Measurements from ENCODE around the gene SNX13.

Gene SNX13

DNA sequence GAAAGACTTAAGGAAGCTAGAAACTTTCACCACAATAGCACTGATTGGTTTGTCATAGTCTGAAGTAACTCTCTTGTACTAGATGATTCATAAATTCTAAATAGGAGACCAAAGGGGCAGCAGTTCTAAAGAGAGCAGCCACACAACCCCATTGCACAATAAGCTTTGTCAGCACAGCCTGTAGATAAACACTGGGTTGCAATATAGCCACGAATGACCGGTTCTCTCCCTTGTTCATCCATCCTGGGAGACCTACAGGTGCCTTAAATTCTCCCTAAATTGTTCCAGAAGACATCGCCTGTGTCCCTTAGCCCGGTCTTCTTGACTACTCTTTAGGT is 167.0 kb downstream of the SNX13 start:
- peak overlapping the region; percentile 82 for H3K4me2 ChIP-seq
- H3K9ac ChIP-seq = no peak overlapping the region; the same call in 1 of the 2 replicates
- no peaks in the 10 kb centered on the region for H3K27me3 ChIP-seq (ENCODE audit: insufficient read depth, low read depth)
- no peaks in the 10 kb centered on the region for H4K20me1 ChIP-seq (ENCODE audit: insufficient read depth)
- no peak overlapping the region for H2AFZ ChIP-seq (ENCODE audit: low read depth)
- H3K36me3 ChIP-seq (ENCODE audit: insufficient read depth) = no peaks in the 10 kb centered on the region
- H3K4me3 ChIP-seq (IDR thresholded peaks at IDR 0.05; ENCODE audit: insufficient read depth, low read depth, low read length) = no peak overlapping the region
- H3K4me1 ChIP-seq (ENCODE audit: low read depth, poor library complexity, severe bottlenecking) = peaks cover 63% of the 10 kb centered on the region
- TF ChIP-seq, protein P1, sequence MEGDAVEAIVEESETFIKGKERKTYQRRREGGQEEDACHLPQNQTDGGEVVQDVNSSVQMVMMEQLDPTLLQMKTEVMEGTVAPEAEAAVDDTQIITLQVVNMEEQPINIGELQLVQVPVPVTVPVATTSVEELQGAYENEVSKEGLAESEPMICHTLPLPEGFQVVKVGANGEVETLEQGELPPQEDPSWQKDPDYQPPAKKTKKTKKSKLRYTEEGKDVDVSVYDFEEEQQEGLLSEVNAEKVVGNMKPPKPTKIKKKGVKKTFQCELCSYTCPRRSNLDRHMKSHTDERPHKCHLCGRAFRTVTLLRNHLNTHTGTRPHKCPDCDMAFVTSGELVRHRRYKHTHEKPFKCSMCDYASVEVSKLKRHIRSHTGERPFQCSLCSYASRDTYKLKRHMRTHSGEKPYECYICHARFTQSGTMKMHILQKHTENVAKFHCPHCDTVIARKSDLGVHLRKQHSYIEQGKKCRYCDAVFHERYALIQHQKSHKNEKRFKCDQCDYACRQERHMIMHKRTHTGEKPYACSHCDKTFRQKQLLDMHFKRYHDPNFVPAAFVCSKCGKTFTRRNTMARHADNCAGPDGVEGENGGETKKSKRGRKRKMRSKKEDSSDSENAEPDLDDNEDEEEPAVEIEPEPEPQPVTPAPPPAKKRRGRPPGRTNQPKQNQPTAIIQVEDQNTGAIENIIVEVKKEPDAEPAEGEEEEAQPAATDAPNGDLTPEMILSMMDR (conservative IDR thresholded peaks at IDR 0.05; ENCODE audit: low read depth, low read length) = no peak
- peak overlapping the region; percentile 65 for H3K27ac ChIP-seq
- H3K79me2 ChIP-seq (ENCODE audit: insufficient read depth, low read depth) = no peaks in the 10 kb centered on the region

DNA sequence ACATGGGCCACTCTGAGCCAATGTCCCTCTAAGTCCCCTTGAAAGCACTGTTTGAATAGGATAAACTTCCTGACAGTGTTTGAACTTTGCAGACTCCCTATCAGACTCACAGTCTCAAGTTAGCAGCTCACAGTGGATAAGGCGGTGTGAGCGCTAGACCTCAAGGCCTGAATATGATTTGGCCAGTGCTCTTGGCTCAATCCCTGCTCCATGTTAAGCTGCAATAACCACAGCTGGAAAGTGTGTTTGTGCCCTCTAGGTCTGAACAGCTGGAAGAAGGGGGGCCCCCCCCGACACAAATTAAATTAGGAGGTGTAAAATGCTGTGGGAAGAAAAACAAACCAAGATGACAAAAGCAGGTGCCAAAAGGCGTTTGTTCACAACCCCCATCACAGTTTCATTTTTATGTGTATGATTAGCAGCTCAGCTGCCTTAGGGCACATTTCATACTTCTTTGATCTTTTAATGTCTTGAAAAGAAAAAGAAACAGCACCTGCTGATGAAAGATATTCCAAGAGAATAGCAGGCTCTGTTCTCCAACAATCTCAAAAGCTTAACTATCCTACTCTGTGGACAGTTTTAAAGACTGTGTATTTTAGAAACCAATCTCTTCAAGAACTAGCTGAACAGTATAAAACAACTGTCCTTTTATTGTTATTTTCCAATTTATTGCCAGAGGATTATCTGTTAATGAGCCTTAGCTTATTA is 167.6 kb downstream of the SNX13 start:
- peak overlapping the region; percentile 82 for H3K4me2 ChIP-seq
- H3K36me3 ChIP-seq (ENCODE audit: insufficient read depth) = no peaks in the 10 kb centered on the region
- H3K27me3 ChIP-seq (ENCODE audit: insufficient read depth, low read depth) = no peaks in the 10 kb centered on the region
- H3K9ac ChIP-seq = peak overlapping the region; percentile 2; the same call in 1 of the 2 replicates
- TF ChIP-seq, protein P1 (conservative IDR thresholded peaks at IDR 0.05; ENCODE audit: low read depth, low read length) = no peak
- H3K27ac ChIP-seq = peak overlapping the region; percentile 65
- H3K79me2 ChIP-seq (ENCODE audit: insufficient read depth, low read depth) = no peaks in the 10 kb centered on the region
- H4K20me1 ChIP-seq (ENCODE audit: insufficient read depth) = no peaks in the 10 kb centered on the region
- H3K4me3 ChIP-seq (IDR thresholded peaks at IDR 0.05; ENCODE audit: insufficient read depth, low read depth, low read length) = no peak overlapping the region
- peak overlapping the region; percentile 32; the same call in 1 of the 2 replicates for H2AFZ ChIP-seq (ENCODE audit: low read depth)
- peaks cover 63% of the 10 kb centered on the region for H3K4me1 ChIP-seq (ENCODE audit: low read depth, poor library complexity, severe bottlenecking)

DNA sequence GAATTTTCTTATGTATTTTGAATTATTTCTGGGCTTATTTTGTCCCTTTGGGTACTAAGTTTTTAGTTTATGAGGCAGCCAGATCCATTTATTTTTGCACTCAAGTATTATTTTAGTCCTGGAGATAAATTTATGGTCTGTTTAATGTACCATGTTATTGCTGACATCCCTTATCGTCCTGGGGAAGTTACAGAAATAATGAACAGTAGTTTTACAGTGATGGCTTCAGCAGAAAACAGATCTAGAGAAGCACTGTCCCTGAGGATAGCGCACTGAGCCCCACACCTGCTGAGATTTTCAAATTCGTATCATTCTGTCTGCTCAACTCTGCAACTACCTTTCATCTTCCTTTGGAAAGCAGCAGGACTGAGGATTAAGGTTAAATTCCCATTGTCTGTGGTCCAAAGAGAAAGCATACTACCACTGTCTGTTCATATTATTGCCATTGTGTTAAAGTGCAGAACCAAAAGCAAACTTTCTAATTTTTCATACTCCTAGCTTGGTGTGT is 168.3 kb downstream of the SNX13 start:
- no peak overlapping the region for H3K9ac ChIP-seq
- H3K4me2 ChIP-seq = peak overlapping the region; percentile 82
- H3K36me3 ChIP-seq (ENCODE audit: insufficient read depth) = no peaks in the 10 kb centered on the region
- H3K27ac ChIP-seq = peak overlapping the region; percentile 65; the same call in 1 of the 2 replicates
- no peaks in the 10 kb centered on the region for H3K27me3 ChIP-seq (ENCODE audit: insufficient read depth, low read depth)
- no peaks in the 10 kb centered on the region for H4K20me1 ChIP-seq (ENCODE audit: insufficient read depth)
- no peak overlapping the region for H2AFZ ChIP-seq (ENCODE audit: low read depth)
- H3K4me1 ChIP-seq (ENCODE audit: low read depth, poor library complexity, severe bottlenecking) = peaks cover 63% of the 10 kb centered on the region
- TF ChIP-seq, protein P1 (conservative IDR thresholded peaks at IDR 0.05; ENCODE audit: low read depth, low read length) = no peak
- no peak overlapping the region for H3K4me3 ChIP-seq (IDR thresholded peaks at IDR 0.05; ENCODE audit: insufficient read depth, low read depth, low read length)
- H3K79me2 ChIP-seq (ENCODE audit: insufficient read depth, low read depth) = no peaks in the 10 kb centered on the region

DNA sequence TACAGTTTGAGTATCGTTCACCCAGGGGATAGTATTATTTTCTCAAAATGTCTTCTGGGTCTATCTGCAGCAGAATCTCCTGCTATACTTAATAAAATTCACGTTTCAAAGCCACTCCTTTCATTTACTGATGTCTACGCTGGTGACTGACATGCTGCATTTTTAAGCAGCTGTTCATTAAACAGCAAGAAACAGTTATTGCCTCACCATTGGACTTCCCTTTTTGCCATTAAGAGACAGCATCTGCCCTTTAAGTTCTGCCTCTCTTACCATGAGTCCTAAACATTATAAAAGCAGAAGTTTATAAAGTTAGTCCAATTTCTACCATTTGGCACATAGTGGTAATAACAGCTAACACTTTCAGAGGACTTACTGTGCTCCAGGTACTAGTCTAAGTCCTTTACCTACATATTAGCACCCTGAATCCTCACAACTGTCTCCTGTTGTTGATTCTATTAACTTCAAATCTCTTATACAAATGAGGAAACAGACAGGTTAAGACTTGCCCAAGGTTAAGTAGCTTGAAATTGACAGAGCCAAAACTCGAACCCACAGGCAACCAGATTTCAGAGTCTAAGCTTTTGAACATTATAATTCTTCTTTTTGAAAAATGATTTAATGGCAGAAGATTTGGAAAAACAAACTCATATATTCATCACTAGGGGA is 169.5 kb downstream of the SNX13 start:
- Histone ChIP-seq H3K36me3 (ENCODE audit: insufficient read depth) (no peaks in the 10 kb centered on the region), H3K4me2 (no peak overlapping the region), H3K4me3 (IDR thresholded peaks at IDR 0.05; ENCODE audit: insufficient read depth, low read depth, low read length) (no peak overlapping the region), H4K20me1 (ENCODE audit: insufficient read depth) (no peaks in the 10 kb centered on the region), H3K79me2 (ENCODE audit: insufficient read depth, low read depth) (no peaks in the 10 kb centered on the region), H2AFZ (ENCODE audit: low read depth) (no peak overlapping the region), H3K27me3 (ENCODE audit: insufficient read depth, low read depth) (no peaks in the 10 kb centered on the region), H3K27ac (no peak overlapping the region), H3K4me1 (ENCODE audit: low read depth, poor library complexity, severe bottlenecking) (peaks cover 63% of the 10 kb centered on the region), H3K9ac (no peak overlapping the region)
- TF ChIP-seq, protein P1 (conservative IDR thresholded peaks at IDR 0.05; ENCODE audit: low read depth, low read length) = no peak

Data from KMS-11 (cell line).